Brain microvascular endothelial cell (primary cell): ENCODE measurements around the gene ADGRV1.

Experiments
- DNase-seq: peaks from one replicate; pipeline ENCODE4 v3.0.0-alpha.2; 2020
- H3K27ac ChIP-seq: fragments of 250-450 bp; sonication (Bioruptor Pico); 2 replicates; pipeline ENCODE4 v1.5.1; 2020; ENCODE audit warnings: mild to moderate bottlenecking, moderate library complexity
- H3K27me3 ChIP-seq: fragments of 250-450 bp; sonication (Bioruptor Pico); replicated peaks from 2 replicates; pipeline ENCODE4 v1.5.1; 2020; ENCODE audit warnings: mild to moderate bottlenecking
- H3K36me3 ChIP-seq: fragments of 250-450 bp; sonication (Bioruptor Pico); replicated peaks from 2 replicates; pipeline ENCODE4 v1.5.1; 2020; ENCODE audit warnings: mild to moderate bottlenecking
- H3K4me3 ChIP-seq: 2 replicates; pipeline ENCODE4 v1.5.1; 2011; ENCODE audit warnings: low read depth, mild to moderate bottlenecking, control low read depth, low read length, moderate library complexity
- in situ Hi-C: cut with HindIII; loops from 2 replicates; pipeline ENCODE4 v1.10.0; 2017; ENCODE audit warnings: low sequenced_read_pairs, low pct_ligation_motif_present
- TF ChIP-seq, protein P1 (sequence below): IDR thresholded peaks from 2 replicates; pipeline ENCODE4 v1.5.1; 2011; ENCODE audit warnings: low read depth, mild to moderate bottlenecking, moderate library complexity, low read length, control low read depth, inconsistent platforms; ENCODE audit errors: missing control alignments

Gene ADGRV1

DNA sequence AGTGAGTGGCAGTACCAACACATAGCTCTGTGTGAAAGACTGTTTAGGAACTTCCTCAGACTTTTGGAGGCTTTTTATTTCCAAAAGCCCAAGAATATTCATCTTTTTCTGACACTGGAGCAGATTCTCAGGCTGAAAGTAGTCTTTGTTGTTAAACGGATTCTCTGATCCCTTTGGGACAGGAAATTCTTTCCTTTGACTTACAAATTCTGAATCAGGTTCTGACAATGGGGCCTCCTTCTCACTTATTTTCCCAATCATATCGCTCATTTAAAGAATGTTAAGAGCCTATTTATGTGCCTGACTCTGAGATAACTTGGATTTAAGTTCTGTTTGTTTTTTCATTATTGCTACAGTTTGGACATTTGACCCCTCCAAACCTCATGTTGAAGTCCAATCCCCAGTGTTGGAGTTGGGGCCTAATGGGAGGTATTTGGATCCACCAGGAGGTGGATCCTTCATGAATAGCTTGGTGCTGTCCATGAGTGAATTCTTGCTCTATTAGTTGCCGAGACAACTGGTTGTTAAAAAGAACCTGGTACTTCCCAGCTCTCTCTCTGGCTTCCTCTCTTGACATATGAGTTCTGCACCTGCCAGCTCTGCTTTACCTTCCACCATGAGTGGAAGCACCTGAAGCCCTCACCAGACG, 4.1 kb upstream of the ADGRV1 start:
- H3K4me3 ChIP-seq: no peak overlapping the region
- H3K27me3 ChIP-seq: peaks cover 39% of the 10 kb centered on the region
- DNase-seq: no peak
- no peak overlapping the region for H3K27ac ChIP-seq
- TF ChIP-seq, protein P1, sequence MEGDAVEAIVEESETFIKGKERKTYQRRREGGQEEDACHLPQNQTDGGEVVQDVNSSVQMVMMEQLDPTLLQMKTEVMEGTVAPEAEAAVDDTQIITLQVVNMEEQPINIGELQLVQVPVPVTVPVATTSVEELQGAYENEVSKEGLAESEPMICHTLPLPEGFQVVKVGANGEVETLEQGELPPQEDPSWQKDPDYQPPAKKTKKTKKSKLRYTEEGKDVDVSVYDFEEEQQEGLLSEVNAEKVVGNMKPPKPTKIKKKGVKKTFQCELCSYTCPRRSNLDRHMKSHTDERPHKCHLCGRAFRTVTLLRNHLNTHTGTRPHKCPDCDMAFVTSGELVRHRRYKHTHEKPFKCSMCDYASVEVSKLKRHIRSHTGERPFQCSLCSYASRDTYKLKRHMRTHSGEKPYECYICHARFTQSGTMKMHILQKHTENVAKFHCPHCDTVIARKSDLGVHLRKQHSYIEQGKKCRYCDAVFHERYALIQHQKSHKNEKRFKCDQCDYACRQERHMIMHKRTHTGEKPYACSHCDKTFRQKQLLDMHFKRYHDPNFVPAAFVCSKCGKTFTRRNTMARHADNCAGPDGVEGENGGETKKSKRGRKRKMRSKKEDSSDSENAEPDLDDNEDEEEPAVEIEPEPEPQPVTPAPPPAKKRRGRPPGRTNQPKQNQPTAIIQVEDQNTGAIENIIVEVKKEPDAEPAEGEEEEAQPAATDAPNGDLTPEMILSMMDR: no peak
- in situ Hi-C loops: no loop called here
- no peaks in the 10 kb centered on the region for H3K36me3 ChIP-seq

DNA sequence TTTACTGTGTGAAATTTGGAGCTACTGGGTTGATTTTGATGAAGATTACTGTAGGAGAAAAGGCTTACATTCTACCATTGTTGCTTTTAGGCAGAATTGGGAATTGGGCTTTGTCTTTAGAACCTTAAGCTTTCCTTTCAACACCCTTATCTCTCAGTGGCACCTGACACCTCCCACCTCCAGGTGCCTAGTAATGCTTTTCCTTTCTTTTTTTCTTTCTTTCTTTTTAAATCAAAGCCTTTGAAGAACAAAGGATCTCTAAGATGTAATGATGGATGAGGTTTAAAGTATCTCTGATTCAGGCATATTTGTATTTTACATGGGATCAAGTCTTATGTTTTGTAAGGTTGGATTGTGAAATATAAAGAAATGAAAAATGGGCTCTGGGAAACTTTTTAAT, 2.9 kb upstream of the ADGRV1 start:
- Histone ChIP-seq H3K4me3 (no peak overlapping the region), H3K27ac (no peak overlapping the region), H3K36me3 (no peaks in the 10 kb centered on the region), H3K27me3 (peaks cover 41% of the 10 kb centered on the region)
- no peak for DNase-seq
- in situ Hi-C loops: no loop called here
- TF ChIP-seq, protein P1: no peak

DNA sequence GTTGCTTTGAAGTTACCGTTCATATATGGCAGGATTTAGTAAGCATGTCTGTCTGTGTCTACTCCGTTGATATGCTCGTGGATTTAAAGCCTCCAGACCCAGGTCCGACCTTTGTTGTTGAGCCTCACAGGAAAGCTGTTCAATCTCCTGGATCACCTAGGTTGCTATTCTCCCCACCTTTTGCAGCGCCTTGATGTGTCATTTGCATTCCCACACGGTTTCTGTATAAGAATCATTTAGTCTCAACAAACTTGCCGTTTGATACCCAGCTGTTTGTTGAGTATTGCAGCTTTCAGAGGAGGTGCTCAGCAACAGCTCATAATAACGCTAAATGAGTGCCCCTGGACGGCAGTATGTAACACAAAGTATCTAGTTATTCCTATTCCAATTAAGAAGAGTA, 1.2 kb upstream of the ADGRV1 start:
- H3K27ac ChIP-seq: no peak overlapping the region
- peaks cover 48% of the 10 kb centered on the region for H3K27me3 ChIP-seq
- in situ Hi-C loops: no loop called here
- H3K36me3 ChIP-seq: no peaks in the 10 kb centered on the region
- DNase-seq: no peak
- no peak overlapping the region for H3K4me3 ChIP-seq
- TF ChIP-seq, protein P1: no peak

DNA sequence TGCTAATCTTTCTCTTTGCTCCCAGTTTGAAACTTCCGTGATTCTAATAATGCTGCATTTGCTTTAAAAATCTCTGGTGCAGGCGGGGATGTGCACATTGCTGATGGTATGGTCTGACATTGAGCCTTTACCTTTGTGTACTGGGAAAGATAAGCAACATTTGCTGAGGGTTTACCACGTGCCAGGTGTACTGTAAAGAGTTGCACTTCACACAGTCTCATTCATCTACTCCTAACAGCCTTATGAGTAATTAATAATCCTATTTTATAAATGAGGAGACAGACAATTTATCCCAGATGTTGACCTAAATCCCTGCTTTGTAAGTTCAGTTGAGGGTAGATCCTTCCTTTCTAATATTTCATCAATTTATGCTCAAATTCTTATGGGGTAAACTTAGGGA, 726 bp upstream of the ADGRV1 start:
- Histone ChIP-seq H3K4me3 (peak overlapping the region; percentile 62), H3K27me3 (peaks cover 44% of the 10 kb centered on the region), H3K36me3 (no peaks in the 10 kb centered on the region), H3K27ac (no peak overlapping the region)
- DNase-seq: no peak
- TF ChIP-seq, protein P1: no peak
- in situ Hi-C loops: no loop called here

DNA sequence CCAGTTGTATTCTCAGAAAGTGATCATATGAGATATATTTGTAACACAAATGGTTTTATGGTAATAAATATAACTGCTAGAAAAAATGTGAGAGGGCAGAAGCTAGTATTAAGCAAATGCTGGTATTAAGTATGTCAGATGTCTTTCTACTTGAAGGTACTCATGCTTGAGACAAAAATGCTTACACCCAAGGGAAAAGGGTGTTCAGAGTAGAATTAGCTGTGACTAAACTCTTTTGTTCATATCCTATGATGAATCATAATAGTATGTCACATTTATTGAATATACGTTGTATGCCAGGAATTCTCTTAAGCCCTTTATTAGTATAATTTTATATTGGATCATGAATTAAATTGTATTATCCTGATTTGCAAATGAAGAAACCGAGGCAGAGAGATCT, 2.2 kb downstream of the ADGRV1 start:
- peaks cover 47% of the 10 kb centered on the region for H3K27me3 ChIP-seq
- no peaks in the 10 kb centered on the region for H3K36me3 ChIP-seq
- H3K27ac ChIP-seq: no peak overlapping the region
- TF ChIP-seq, protein P1: no peak
- H3K4me3 ChIP-seq: no peak overlapping the region
- DNase-seq: no peak
- in situ Hi-C loops: no loop called here

DNA sequence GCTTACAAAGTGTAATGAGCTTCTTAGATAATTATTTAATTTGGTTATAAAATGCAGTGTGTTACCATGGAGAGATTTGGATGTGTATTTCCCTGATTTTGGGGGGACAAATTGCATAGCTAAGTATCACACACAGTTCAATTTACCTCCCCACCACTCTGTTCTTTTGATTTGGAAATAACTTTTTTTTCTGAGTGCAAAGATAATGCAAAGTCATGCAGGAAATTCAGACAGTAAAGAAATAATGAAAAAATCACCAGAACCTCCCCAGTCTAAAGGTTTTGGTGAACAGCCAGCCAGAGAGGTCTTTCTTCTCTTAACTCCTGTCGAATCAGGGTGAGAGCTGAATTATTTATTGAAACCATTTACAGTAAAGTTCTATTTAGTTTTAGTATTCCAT, 3.2 kb downstream of the ADGRV1 start:
- in situ Hi-C loops: no loop called here
- no peak for DNase-seq
- H3K4me3 ChIP-seq: no peak overlapping the region
- H3K27ac ChIP-seq: no peak overlapping the region
- no peaks in the 10 kb centered on the region for H3K36me3 ChIP-seq
- peaks cover 39% of the 10 kb centered on the region for H3K27me3 ChIP-seq
- TF ChIP-seq, protein P1: no peak
